Testis (tissue), 3 donors: ENCODE results near the gene HERC4. TPM values are rescaled to one million over a fixed set of nuclear protein-coding genes. Genes with fewer than 3 reads are reported as not detected.

Experiments used
- DNase-seq: peaks from one replicate; pipeline ENCODE4 v3.0.0-alpha.2; 2019
- H3K27ac ChIP-seq, 2 donors: fragments of 200-600 bp; sonication (generic); one replicate each; pipeline ENCODE4 v1.5.1; 2019
- H3K27me3 ChIP-seq: fragments of 200-600 bp; sonication (generic); one replicate; pipeline ENCODE4 v1.5.1; 2019
- H3K36me3 ChIP-seq: fragments of 200-600 bp; sonication (generic); one replicate; pipeline ENCODE4 v1.5.1; 2017; ENCODE audit warnings: low read depth; ENCODE audit errors: missing control alignments
- H3K4me1 ChIP-seq: fragments of 200-600 bp; sonication (generic); one replicate; pipeline ENCODE4 v1.5.1; 2019
- H3K4me3 ChIP-seq, 2 donors: fragments of 200-600 bp; sonication (generic); one replicate each; pipeline ENCODE4 v1.5.1; 2017 to 2019
- H3K9me3 ChIP-seq: fragments of 200-600 bp; sonication (generic); one replicate; pipeline ENCODE4 v1.5.1; 2017
- POLR2A ChIP-seq: fragments of 450-650 bp; IDR thresholded peaks from one replicate; pipeline ENCODE4 v1.6.1; 2017; ENCODE audit warnings: antibody characterized with exemption, mild to moderate bottlenecking, moderate library complexity
- WGBS, 2 donors: methylation state at CpG; one replicate each; pipeline ENCODE4 v1.1.5; 2018; 5-methylcytosine and 5-hydroxymethylcytosine counted together
- intact Hi-C: fragments of 100-400 bp; cut with DNase I; formaldehyde crosslinking; loops from one replicate; pipeline ENCODE4 v1.15.1; 2023; ENCODE audit warnings: low total_unique reads
- polyA plus RNA-seq: library from polyadenylated mRNA; stranded (reverse); fragments of 350-450 nt; fragmentation: Illumina TruSeq; extraction: RNeasy Lipid Tissue Mini Kit (QIAGEN cat#74804); gene quantifications from one replicate; pipeline ENCODE4 v1.2.3, GENCODE V29; 2014; ENCODE audit warnings: low read depth, low replicate concordance; ENCODE audit not compliant: insufficient read depth
- total RNA-seq, 2 donors: library from RNA; depleted of rRNA; stranded (reverse); fragments of >200 nt; gene quantifications; one replicate each; pipeline ENCODE4 v1.2.3, GENCODE V29; 2016
- TF ChIP-seq, protein P1 (sequence below), 3 experiments: fragments of 450-650 bp in 2 of 3; fragments of 200-600 bp in 1 of 3; sonication (generic) in 1 of 3; IDR thresholded peaks; one replicate each; pipeline ENCODE4 v1.5.1; 2016 to 2019; ENCODE audit warnings: antibody characterized with exemption in 3 of 3, mild to moderate bottlenecking in 2 of 3, moderate library complexity in 1 of 3

HERC4 gene
- total and polyA plus RNA-seq, 3 donors from 2014 or later, result 30.5 to 79.1 (median 67.3) TPM

DNA sequence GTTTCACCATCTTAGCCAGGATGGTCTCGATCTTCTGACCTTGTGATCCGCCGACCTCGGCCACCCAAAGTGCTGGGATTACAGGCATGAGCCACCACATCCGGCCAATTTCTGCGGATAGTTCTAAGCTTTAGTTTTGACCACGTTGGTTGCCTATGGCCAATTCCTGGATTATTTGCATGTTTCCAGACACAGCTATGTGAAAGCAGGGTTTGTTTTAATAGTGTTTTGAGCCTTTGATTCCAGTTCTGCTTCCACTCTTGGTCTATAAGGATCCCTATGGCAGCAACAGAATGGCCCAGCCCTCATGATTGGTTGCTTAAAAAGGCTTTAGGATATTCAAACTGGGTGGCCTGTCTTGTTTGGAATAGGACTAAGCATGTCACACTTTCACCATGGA lies 171.5 kb downstream of the HERC4 start:
- no peaks in the 10 kb centered on the region for H3K4me1 ChIP-seq
- WGBS, 2 donors, result 93 to 97% methylated on average over 7 of the region's 7 CpGs
- no peak for TF ChIP-seq POLR2A
- TF ChIP-seq, protein P1, sequence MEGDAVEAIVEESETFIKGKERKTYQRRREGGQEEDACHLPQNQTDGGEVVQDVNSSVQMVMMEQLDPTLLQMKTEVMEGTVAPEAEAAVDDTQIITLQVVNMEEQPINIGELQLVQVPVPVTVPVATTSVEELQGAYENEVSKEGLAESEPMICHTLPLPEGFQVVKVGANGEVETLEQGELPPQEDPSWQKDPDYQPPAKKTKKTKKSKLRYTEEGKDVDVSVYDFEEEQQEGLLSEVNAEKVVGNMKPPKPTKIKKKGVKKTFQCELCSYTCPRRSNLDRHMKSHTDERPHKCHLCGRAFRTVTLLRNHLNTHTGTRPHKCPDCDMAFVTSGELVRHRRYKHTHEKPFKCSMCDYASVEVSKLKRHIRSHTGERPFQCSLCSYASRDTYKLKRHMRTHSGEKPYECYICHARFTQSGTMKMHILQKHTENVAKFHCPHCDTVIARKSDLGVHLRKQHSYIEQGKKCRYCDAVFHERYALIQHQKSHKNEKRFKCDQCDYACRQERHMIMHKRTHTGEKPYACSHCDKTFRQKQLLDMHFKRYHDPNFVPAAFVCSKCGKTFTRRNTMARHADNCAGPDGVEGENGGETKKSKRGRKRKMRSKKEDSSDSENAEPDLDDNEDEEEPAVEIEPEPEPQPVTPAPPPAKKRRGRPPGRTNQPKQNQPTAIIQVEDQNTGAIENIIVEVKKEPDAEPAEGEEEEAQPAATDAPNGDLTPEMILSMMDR (IDR thresholded peaks at IDR 0.05), result no peak
- intact Hi-C loops, result no loop called here
- H3K36me3 ChIP-seq, result no peaks in the 10 kb centered on the region
- DNase-seq, result no peak
- H3K4me3 ChIP-seq, result no peak overlapping the region
- no peaks in the 10 kb centered on the region for H3K27me3 ChIP-seq
- H3K9me3 ChIP-seq, result no peaks in the 10 kb centered on the region
- H3K27ac ChIP-seq, result no peak overlapping the region

DNA sequence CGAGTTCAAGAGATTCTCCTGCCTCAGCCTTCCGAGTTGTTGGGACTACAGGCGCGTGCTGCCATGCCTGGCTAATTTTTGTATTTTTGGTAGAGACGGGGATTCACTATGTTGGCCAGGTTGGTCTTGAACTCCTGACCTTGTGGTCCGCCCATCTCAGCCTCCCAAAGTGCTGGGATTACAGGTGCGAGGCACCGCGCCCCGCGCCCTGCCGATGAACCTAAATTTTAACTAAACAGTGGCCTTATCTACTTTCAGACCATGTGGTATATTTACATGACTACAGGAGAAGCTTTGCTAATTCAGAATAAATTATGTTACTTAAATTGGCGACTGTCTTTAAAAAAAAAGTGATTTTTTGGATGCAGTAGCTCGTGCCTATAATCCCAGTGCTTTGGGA lies 181.4 kb downstream of the HERC4 start:
- no peak for DNase-seq
- Histone ChIP-seq H3K4me1 (no peaks in the 10 kb centered on the region), H3K27me3 (no peaks in the 10 kb centered on the region), H3K27ac (no peak overlapping the region), H3K36me3 (no peaks in the 10 kb centered on the region), H3K4me3 (no peak overlapping the region), H3K9me3 (no peaks in the 10 kb centered on the region)
- TF ChIP-seq POLR2A, result no peak
- TF ChIP-seq, protein P1 (IDR thresholded peaks at IDR 0.05), result no peak
- intact Hi-C loops, result no loop called here
- WGBS, 2 donors, result 92 to 93% methylated on average over 14 of the region's 14 CpGs

DNA sequence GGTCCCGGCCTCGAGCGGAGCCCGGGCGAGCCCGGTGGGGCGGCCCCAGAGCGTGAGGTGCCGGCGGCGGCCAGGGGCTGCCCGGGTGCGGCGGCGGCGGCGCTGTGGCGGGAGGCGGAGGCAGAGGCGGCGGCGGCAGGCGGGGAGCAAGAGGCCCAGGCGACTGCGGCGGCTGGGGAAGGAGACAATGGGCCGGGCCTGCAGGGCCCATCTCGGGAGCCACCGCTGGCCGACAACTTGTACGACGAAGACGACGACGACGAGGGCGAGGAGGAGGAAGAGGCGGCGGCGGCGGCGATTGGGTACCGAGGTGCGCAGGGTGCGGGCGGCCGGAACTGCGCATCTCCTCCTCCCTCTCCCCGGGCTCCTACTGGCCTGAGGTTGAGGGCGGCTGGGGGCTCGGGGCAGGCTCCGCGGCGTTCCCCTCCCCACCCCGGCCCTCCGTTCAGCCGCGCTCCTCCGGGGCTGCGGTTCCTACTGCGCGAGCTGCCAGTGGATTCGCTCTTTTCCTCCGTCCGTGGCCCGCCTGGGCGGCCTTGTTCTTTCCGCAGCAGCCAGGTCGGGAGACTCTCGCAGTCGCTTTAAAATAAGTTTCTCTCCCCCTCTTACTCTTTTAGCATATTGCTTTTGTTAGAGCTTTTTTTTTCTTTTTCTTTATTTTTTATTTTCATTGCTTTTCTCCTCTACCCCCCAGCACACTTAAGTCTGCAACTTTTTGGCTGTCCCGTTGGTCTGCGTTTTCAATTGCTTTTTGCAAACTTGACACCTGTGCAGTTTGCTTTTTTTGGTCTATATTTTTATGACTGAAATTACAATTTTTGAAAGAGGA lies 190.0 kb downstream of the HERC4 start:
- intact Hi-C loops, result no loop called here
- peak overlapping the region; percentile 88 to 99 for H3K27ac ChIP-seq
- no peak for TF ChIP-seq POLR2A
- TF ChIP-seq, protein P1 (IDR thresholded peaks at IDR 0.05), result no peak
- peaks cover 12% of the 10 kb centered on the region for H3K4me1 ChIP-seq
- no peaks in the 10 kb centered on the region for H3K27me3 ChIP-seq
- 0 to 1% methylated on average over 27 to 73 of the region's 73 CpGs for WGBS, 2 donors
- H3K4me3 ChIP-seq, result peak overlapping the region; percentile 71 to 93
- peak; percentile 82 for DNase-seq
- H3K36me3 ChIP-seq, result no peaks in the 10 kb centered on the region
- H3K9me3 ChIP-seq, result no peaks in the 10 kb centered on the region

DNA sequence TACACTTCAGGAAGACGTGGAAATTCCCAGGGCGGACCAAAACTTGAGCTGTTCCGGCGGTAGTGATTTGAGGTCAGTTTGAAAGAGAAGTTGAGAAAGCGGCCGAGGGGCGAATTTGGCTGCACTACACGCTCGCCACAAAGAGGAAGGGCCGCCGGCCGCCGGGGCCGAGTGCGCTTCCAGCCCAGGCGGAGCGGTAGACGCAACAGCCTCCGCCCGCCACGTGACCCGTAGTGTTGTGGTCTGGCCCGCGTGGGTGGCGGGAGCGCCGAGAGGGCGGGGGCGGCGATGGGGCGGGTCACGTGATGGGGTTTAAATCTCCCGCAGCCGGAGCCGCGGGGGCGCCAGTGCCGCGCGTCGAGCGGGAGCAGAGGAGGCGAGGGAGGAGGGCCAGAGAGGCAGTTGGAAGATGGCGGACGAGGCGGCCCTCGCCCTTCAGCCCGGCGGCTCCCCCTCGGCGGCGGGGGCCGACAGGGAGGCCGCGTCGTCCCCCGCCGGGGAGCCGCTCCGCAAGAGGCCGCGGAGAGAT lies 190.7 kb downstream of the HERC4 start, which contains the start of gene SIRT1:
Gene SIRT1, plus strand, starts transcription at position 344 of the 529 bp plus-strand sequence. Its CDS starts 66 bp downstream, at position 410.
- Histone ChIP-seq H3K27me3 (no peaks in the 10 kb centered on the region), H3K27ac (peak within 1 kb of the TSS; percentile 88 to 99), H3K4me3 (peak within 1 kb of the TSS; percentile 71 to 93), H3K4me1 (peaks cover 12% of the 10 kb centered on the region), H3K36me3 (no peaks in the 10 kb centered on the region), H3K9me3 (no peaks in the 10 kb centered on the region)
- TF ChIP-seq, protein P1 (IDR thresholded peaks at IDR 0.05), result no peak
- TF ChIP-seq POLR2A, result peak; percentile 71
- DNase-seq, result peak; percentile 98
- intact Hi-C loops, result no loop called here
- WGBS, 2 donors, result 0 to 1% methylated on average over 7 to 58 of the region's 62 CpGs
